ENCODE results near the gene CRACDL. TPM values are rescaled to one million over a fixed set of nuclear protein-coding genes. Genes with fewer than 3 reads are reported as not detected.
A peak's percentile ranks its signal among the peaks of the same experiment; 100 is the strongest.

The CRACDL gene
- polyA plus RNA-seq, 1 donor (not counting 4 experiments of a cell fraction or from before 2014, with no cell fraction given) = 1.6 TPM

DNA sequence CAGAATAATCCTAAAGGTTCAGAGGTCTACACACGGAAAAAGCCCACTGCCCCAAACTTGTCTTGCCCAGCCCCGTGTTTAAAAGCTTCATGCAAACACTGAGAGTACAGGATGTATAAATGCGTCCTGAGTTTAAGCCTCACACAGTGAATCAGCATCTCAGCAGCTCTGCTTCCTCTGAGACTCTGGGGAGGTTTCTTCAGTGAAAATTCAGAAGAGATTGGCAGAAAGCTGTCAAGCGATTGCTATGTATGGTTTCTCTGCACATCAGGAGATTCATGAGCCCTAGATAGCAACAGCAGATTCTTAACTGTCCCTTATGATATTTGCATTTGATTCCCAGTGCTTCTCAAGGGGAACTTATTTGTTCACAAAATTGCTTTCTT lies 27.1 kb downstream of the CRACDL start:
- H2AFZ ChIP-seq (ENCODE audit: control insufficient read depth, low read length) = no peak overlapping the region
- no peak overlapping the region for H3K4me3 ChIP-seq (ENCODE audit: control insufficient read depth in 2 of 3, extremely low read depth in 1 of 3, insufficient read depth in 2 of 3, low read depth in 1 of 3, low read length in 3 of 3)
- no peak overlapping the region for H3K27ac ChIP-seq (ENCODE audit: control insufficient read depth, insufficient read depth, low read length)
- TF ChIP-seq, protein P1, sequence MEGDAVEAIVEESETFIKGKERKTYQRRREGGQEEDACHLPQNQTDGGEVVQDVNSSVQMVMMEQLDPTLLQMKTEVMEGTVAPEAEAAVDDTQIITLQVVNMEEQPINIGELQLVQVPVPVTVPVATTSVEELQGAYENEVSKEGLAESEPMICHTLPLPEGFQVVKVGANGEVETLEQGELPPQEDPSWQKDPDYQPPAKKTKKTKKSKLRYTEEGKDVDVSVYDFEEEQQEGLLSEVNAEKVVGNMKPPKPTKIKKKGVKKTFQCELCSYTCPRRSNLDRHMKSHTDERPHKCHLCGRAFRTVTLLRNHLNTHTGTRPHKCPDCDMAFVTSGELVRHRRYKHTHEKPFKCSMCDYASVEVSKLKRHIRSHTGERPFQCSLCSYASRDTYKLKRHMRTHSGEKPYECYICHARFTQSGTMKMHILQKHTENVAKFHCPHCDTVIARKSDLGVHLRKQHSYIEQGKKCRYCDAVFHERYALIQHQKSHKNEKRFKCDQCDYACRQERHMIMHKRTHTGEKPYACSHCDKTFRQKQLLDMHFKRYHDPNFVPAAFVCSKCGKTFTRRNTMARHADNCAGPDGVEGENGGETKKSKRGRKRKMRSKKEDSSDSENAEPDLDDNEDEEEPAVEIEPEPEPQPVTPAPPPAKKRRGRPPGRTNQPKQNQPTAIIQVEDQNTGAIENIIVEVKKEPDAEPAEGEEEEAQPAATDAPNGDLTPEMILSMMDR (optimal IDR thresholded peaks at IDR 0.05 in 1 of 3, IDR thresholded peaks at IDR 0.05 in 1 of 3, conservative IDR thresholded peaks at IDR 0.05 in 1 of 3; ENCODE audit: extremely low read depth in 1 of 3, insufficient read depth in 2 of 3, low read length in 3 of 3) = no peak
- TF ChIP-seq EZH2 (IDR thresholded peaks at IDR 0.05; ENCODE audit: low read length) = no peak
- H3K9me1 ChIP-seq (ENCODE audit: control insufficient read depth, extremely low read depth, insufficient read depth, low read length) = no peaks in the 10 kb centered on the region
- dilution Hi-C loops (cut with MboI; ENCODE audit: extremely low pct_ligation_motif_present, low sequenced_read_pairs) = no loop called here
- no peak overlapping the region for H3K4me2 ChIP-seq (ENCODE audit: control insufficient read depth, extremely low read depth, insufficient read depth, low read depth, low read length)
- no peaks in the 10 kb centered on the region for H3K27me3 ChIP-seq (ENCODE audit: control insufficient read depth, extremely low read depth, insufficient read depth, low read length)
- H3K79me2 ChIP-seq (ENCODE audit: control insufficient read depth, insufficient read depth, low read length) = no peaks in the 10 kb centered on the region
- H4K20me1 ChIP-seq (ENCODE audit: control insufficient read depth, extremely low read depth, insufficient read depth, low read length) = peaks cover 4% of the 10 kb centered on the region
- peaks cover 50% of the 10 kb centered on the region for H3K4me1 ChIP-seq (ENCODE audit: control insufficient read depth, extremely low read depth, insufficient read depth, low read length)
- no peaks in the 10 kb centered on the region for H3K36me3 ChIP-seq (ENCODE audit: control insufficient read depth in 2 of 2, extremely low read depth in 1 of 2, insufficient read depth in 2 of 2, low read length in 2 of 2)
- FAIRE-seq (peak; percentile 61), DNase-seq (ENCODE audit: low read depth, low spot score) (no peak)
- no peaks in the 10 kb centered on the region for H3K9me3 ChIP-seq (ENCODE audit: control insufficient read depth, low read depth, low read length)
- no peak overlapping the region for H3K9ac ChIP-seq (ENCODE audit: control insufficient read depth, extremely low read depth, insufficient read depth, low read length)

DNA sequence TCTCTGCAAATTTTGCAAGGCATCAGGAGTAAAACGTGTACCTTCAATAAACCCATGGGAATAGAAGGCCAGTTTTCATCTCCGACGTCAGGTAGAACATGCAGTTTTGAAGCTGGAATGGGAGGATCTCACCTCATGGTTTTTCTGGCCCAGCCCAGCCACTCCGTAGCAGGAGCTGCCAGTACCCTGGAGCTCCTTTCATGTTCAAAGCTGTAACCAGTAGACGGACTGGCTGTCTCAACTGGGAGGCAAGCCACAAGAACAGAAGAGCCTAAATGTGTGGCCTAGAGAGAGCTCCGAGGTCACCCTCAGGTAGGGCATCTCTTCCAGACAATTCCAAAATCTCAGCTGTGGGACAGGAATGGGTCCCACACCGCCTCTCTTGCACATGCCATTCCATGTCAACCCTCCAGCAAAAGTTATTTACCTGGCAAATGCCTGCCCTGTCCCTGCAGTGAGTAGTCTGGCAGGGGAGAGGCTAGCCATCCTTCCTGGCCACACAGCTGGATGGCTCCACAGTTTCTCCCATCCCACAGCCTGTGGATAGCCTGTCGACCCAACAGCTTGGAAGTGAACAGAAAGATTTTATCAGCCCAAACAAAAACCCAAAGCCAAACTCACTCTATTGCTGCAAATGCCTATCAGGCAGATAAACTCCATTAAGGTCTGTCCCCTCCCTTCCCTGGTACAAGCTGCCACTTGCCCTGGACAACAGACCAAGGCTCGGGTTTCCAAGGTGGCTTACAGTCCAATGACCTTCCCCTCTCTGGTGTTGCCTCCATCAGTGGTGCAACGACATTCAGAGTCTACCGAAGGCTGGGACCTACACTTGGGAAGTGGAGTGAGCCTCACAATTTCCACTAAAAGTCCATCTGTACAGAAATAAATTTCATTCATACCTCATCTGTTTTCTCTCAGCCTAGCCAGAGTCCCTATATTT lies 27.8 kb downstream of the CRACDL start:
- no peaks in the 10 kb centered on the region for H3K9me1 ChIP-seq (ENCODE audit: control insufficient read depth, extremely low read depth, insufficient read depth, low read length)
- TF ChIP-seq, protein P1 (optimal IDR thresholded peaks at IDR 0.05 in 1 of 3, IDR thresholded peaks at IDR 0.05 in 1 of 3, conservative IDR thresholded peaks at IDR 0.05 in 1 of 3; ENCODE audit: extremely low read depth in 1 of 3, insufficient read depth in 2 of 3, low read length in 3 of 3) = no peak
- TF ChIP-seq EZH2 (IDR thresholded peaks at IDR 0.05; ENCODE audit: low read length) = no peak
- H3K9me3 ChIP-seq (ENCODE audit: control insufficient read depth, low read depth, low read length) = no peaks in the 10 kb centered on the region
- H3K4me2 ChIP-seq (ENCODE audit: control insufficient read depth, extremely low read depth, insufficient read depth, low read depth, low read length) = peak overlapping the region; percentile 17
- DNase-seq (ENCODE audit: low read depth, low spot score) = no peak
- no peak overlapping the region for H3K27ac ChIP-seq (ENCODE audit: control insufficient read depth, insufficient read depth, low read length)
- peaks cover 4% of the 10 kb centered on the region for H4K20me1 ChIP-seq (ENCODE audit: control insufficient read depth, extremely low read depth, insufficient read depth, low read length)
- H3K4me1 ChIP-seq (ENCODE audit: control insufficient read depth, extremely low read depth, insufficient read depth, low read length) = peaks cover 43% of the 10 kb centered on the region
- no peak overlapping the region for H3K9ac ChIP-seq (ENCODE audit: control insufficient read depth, extremely low read depth, insufficient read depth, low read length)
- H3K36me3 ChIP-seq (ENCODE audit: control insufficient read depth in 2 of 2, extremely low read depth in 1 of 2, insufficient read depth in 2 of 2, low read length in 2 of 2) = no peaks in the 10 kb centered on the region
- H3K79me2 ChIP-seq (ENCODE audit: control insufficient read depth, insufficient read depth, low read length) = no peaks in the 10 kb centered on the region
- dilution Hi-C loops (cut with MboI; ENCODE audit: extremely low pct_ligation_motif_present, low sequenced_read_pairs) = no loop called here
- H2AFZ ChIP-seq (ENCODE audit: control insufficient read depth, low read length) = no peak overlapping the region
- H3K27me3 ChIP-seq (ENCODE audit: control insufficient read depth, extremely low read depth, insufficient read depth, low read length) = no peaks in the 10 kb centered on the region
- H3K4me3 ChIP-seq (ENCODE audit: control insufficient read depth in 2 of 3, extremely low read depth in 1 of 3, insufficient read depth in 2 of 3, low read depth in 1 of 3, low read length in 3 of 3) = no peak overlapping the region
- peak; percentile 67 for FAIRE-seq

Measured in keratinocyte (primary cell).